Rectal smooth muscle tissue (tissue), 1 donor: ENCODE measurements around the gene C1QA.

Source experiments
- H3K27ac ChIP-seq: one replicate; pipeline ENCODE4 v1.7.0; 2013; ENCODE audit warnings: low read depth, low read length, inconsistent platforms
- H3K27me3 ChIP-seq: one replicate; pipeline ENCODE4 v1.7.0; 2013; ENCODE audit warnings: low read length; ENCODE audit not compliant: control insufficient read depth, insufficient read depth
- H3K36me3 ChIP-seq: one replicate; pipeline ENCODE4 v1.7.0; 2013; ENCODE audit warnings: low read length; ENCODE audit not compliant: control insufficient read depth, insufficient read depth
- H3K4me1 ChIP-seq: one replicate; pipeline ENCODE4 v1.7.0; 2013; ENCODE audit warnings: low read length; ENCODE audit not compliant: control insufficient read depth, insufficient read depth
- H3K4me3 ChIP-seq: one replicate; pipeline ENCODE4 v1.7.0; 2013; ENCODE audit warnings: low read length
- H3K9ac ChIP-seq: one replicate; pipeline ENCODE4 v1.7.0; 2013; ENCODE audit warnings: low read length

Gene C1QA, protein sequence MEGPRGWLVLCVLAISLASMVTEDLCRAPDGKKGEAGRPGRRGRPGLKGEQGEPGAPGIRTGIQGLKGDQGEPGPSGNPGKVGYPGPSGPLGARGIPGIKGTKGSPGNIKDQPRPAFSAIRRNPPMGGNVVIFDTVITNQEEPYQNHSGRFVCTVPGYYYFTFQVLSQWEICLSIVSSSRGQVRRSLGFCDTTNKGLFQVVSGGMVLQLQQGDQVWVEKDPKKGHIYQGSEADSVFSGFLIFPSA

DNA sequence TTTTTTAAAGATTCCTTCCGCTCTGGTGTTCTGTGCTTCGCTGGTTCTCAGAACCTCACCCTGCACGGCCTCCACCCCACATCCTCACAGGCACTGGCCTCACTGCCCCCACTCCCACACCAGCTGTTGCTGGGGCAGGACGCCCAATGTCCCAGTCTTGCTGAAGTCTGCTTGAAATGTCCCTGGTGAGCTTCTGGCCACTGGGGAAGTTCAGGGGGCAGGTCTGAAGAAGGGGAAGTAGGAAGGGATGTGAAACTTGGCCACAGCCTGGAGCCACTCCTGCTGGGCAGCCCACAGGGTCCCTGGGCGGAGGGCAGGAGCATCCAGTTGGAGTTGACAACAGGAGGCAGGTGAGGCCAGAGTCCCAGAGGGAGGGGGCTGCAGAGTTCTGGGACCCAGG, at the start of gene C1QA:
Gene C1QA, plus strand, starts transcription at position 276 of the 400 bp plus-strand sequence. CDS start 989 bp downstream, outside the sequence.
- Histone ChIP-seq H3K36me3 (no peaks in the 10 kb centered on the region), H3K4me1 (no peaks in the 10 kb centered on the region), H3K27me3 (no peaks in the 10 kb centered on the region), H3K4me3 (peak within 1 kb of the TSS; percentile 9), H3K9ac (no peak within 1 kb of the TSS), H3K27ac (no peak within 1 kb of the TSS)

DNA sequence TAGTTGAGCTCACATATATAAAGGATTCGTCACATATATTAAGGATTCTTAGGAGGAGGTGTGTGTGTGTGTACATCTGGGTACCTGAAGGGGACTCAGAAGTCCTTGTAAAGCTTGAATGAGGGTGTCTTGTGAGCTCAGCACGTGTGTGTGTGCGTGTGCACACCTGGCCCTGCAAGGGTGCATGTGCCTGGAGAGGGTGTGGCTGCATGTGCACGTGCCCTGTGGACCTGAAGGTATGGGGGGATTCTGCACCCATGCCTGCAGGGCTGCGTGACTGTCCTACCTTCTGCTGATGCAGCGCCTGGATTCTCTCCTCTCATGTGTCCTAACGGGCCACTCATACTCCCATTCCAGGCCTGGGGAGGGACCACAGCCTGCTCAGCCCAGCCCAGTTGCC, 49.2 kb upstream of the C1QA start:
- H3K27ac ChIP-seq = no peak overlapping the region
- H3K27me3 ChIP-seq = peaks cover 6% of the 10 kb centered on the region
- H3K4me3 ChIP-seq = no peak overlapping the region
- H3K4me1 ChIP-seq = no peaks in the 10 kb centered on the region
- H3K9ac ChIP-seq = no peak overlapping the region
- no peaks in the 10 kb centered on the region for H3K36me3 ChIP-seq

DNA sequence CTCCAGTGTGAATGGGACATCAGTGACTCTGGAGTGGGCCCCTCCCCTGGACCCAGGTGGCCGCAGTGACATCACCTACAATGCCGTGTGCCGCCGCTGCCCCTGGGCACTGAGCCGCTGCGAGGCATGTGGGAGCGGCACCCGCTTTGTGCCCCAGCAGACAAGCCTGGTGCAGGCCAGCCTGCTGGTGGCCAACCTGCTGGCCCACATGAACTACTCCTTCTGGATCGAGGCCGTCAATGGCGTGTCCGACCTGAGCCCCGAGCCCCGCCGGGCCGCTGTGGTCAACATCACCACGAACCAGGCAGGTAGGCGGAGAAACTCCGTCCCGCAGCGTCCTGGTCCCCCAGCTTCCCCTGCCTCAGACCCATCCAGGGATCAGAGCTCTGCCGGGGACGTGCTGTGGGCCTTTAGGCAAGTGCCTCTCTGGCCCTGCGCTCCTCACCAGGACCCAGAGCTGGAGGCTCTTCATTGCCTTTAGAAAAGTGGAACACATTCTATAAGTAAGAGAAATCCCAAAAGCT, 47.5 kb upstream of the C1QA start:
- H3K36me3 ChIP-seq = no peaks in the 10 kb centered on the region
- H3K4me1 ChIP-seq = no peaks in the 10 kb centered on the region
- no peak overlapping the region for H3K4me3 ChIP-seq

DNA sequence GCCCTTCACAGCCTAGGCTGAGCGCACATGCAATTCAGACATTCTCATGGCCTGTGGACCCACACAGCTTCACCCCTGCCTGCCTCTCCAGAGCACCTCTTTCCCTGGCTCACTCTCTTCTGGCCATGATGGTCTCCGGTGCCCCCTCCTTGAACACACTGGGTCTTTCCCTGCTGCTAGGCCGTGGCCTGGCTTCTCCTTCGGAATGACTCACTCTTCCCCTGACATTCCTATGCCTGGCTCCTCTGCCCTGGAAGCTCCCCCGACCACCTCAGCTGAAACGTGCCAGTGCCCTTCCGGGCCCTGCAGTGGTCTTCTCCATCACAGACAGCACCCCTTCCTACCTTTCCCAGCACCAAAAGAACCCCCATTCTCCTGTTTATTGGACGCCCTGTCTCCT, 44.9 kb upstream of the C1QA start:
- H3K36me3 ChIP-seq = no peaks in the 10 kb centered on the region
- H3K27ac ChIP-seq = no peak overlapping the region
- peaks cover 16% of the 10 kb centered on the region for H3K27me3 ChIP-seq
- no peaks in the 10 kb centered on the region for H3K4me1 ChIP-seq
- H3K4me3 ChIP-seq = no peak overlapping the region
- no peak overlapping the region for H3K9ac ChIP-seq

More for the DNA sequence above, 47.5 kb upstream of the C1QA start:
- Histone ChIP-seq H3K9ac (no peak overlapping the region), H3K27ac (no peak overlapping the region), H3K27me3 (peaks cover 12% of the 10 kb centered on the region)

DNA sequence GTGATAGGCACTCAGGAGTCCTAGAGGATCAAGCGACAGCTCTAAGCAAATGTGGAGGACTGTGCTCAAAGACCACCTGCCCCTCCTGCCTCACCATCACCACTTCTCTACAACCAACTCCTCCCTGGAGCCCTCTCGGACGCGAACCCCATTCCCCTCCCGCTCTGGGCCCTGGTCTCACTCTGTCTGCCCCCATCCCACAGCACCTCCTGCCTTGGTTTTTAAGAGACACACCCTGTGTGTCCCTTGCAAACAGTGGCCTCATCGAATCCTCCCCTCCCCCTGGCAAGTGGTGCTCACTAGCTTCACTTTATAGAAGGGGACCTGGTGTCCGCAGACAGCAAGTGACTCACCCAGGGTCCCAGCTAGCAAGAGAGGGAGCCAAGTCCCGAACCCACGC, 44.4 kb upstream of the C1QA start:
- H3K4me1 ChIP-seq = no peaks in the 10 kb centered on the region
- H3K27me3 ChIP-seq = peaks cover 16% of the 10 kb centered on the region
- no peaks in the 10 kb centered on the region for H3K36me3 ChIP-seq

DNA sequence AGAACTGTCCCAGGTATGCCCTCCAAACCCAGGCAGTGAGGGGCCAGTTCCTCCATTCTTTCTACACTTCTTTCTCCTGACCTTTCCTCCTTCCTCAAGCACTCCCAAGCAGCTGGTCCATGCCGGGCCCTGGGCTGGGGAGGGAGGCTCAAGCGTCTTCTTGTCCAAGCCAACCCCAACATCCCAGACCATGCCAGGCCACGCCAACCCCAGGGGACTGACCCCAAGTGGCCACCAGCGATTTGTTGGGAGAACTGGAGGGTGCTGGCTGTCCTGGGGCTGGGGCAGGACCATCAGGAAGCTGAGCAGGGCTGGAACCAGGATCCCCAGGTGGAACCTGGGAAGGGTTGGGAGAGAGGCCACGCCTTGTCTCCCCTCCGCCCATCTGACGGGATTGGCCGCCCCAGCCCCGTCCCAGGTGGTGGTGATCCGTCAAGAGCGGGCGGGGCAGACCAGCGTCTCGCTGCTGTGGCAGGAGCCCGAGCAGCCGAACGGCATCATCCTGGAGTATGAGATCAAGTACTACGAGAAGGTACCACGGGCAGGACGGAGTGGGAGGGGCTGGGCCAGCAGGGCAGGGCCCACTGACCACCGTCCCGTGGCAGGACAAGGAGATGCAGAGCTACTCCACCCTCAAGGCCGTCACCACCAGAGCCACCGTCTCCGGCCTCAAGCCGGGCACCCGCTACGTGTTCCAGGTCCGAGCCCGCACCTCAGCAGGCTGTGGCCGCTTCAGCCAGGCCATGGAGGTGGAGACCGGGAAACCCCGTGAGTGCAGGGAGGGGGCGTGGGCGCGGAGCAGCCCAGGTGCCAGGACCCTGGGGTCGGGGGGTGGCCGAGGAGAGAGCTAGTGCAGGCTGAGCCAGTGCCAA, 43.3 kb upstream of the C1QA start:
- H3K27ac ChIP-seq = no peak overlapping the region
- H3K27me3 ChIP-seq = peaks cover 16% of the 10 kb centered on the region
- no peak overlapping the region for H3K9ac ChIP-seq
- H3K4me3 ChIP-seq = no peak overlapping the region
- H3K36me3 ChIP-seq = no peaks in the 10 kb centered on the region
- no peaks in the 10 kb centered on the region for H3K4me1 ChIP-seq

More for the DNA sequence above, 44.4 kb upstream of the C1QA start:
- Histone ChIP-seq H3K9ac (no peak overlapping the region), H3K27ac (no peak overlapping the region), H3K4me3 (no peak overlapping the region)

DNA sequence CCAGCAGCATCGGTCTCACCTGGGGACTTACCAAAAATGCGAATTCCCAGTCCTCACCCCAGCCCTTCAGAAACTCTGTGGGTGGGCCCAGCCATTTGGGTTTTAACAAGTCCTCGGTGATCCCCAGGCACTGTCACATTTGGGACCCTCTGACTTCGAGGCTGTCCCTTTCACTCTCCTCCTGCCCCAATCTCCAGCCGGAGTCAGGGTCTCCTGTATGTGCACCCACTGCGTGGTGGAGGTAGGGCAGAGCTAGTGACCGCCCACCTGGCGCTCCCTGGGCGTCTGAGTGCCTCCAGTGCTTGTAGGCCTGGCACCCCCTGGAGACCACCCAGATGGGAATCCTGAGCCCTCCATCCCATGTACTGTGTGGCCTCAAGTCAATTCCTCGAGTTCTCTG, 42.0 kb upstream of the C1QA start:
- no peaks in the 10 kb centered on the region for H3K36me3 ChIP-seq
- no peak overlapping the region for H3K9ac ChIP-seq
- no peak overlapping the region for H3K4me3 ChIP-seq
- no peaks in the 10 kb centered on the region for H3K4me1 ChIP-seq
- peaks cover 17% of the 10 kb centered on the region for H3K27me3 ChIP-seq
- no peak overlapping the region for H3K27ac ChIP-seq

DNA sequence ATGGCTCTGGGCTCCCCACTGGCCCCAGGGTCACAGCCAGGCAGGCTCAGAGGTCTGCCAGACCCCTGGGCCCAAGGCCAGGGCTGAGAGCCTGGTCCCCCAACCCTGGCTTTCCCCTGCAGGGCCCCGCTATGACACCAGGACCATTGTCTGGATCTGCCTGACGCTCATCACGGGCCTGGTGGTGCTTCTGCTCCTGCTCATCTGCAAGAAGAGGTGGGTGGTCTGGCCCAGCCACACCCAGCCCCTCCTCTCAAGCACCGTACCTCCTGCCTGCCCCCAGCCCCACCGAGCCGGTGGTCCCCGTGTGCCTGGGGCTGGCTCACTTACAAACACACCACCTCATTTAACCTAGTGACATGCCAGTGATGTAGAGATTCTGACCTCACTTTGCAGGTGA, 41.3 kb upstream of the C1QA start:
- Histone ChIP-seq H3K36me3 (no peaks in the 10 kb centered on the region), H3K27ac (no peak overlapping the region), H3K4me3 (no peak overlapping the region), H3K4me1 (no peaks in the 10 kb centered on the region), H3K9ac (no peak overlapping the region), H3K27me3 (peaks cover 17% of the 10 kb centered on the region)

DNA sequence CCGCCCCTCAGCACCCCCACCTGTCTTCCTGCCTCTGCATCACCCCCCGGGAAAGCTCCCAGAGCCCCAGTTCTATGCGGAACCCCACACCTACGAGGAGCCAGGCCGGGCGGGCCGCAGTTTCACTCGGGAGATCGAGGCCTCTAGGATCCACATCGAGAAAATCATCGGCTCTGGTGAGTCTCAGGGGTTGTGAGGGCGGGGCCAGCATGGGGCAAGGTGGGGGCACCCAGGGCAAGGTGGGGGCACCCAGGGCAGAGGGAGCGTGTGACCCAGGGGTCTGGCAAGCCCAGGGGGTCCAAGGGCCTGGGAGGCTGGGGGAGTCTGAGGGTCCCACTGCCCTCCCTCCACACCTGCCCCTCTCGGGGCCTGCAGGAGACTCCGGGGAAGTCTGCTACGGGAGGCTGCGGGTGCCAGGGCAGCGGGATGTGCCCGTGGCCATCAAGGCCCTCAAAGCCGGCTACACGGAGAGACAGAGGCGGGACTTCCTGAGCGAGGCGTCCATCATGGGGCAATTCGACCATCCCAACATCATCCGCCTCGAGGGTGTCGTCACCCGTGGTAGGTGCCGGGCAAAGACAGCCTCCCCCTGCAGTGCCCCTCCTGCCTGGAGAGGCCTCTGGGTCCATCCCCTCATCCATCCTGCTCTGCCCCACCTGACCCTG, 39.0 kb upstream of the C1QA start:
- H3K9ac ChIP-seq = no peak overlapping the region
- no peak overlapping the region for H3K27ac ChIP-seq
- no peaks in the 10 kb centered on the region for H3K36me3 ChIP-seq
- peaks cover 13% of the 10 kb centered on the region for H3K27me3 ChIP-seq
- H3K4me3 ChIP-seq = no peak overlapping the region
- no peaks in the 10 kb centered on the region for H3K4me1 ChIP-seq

DNA sequence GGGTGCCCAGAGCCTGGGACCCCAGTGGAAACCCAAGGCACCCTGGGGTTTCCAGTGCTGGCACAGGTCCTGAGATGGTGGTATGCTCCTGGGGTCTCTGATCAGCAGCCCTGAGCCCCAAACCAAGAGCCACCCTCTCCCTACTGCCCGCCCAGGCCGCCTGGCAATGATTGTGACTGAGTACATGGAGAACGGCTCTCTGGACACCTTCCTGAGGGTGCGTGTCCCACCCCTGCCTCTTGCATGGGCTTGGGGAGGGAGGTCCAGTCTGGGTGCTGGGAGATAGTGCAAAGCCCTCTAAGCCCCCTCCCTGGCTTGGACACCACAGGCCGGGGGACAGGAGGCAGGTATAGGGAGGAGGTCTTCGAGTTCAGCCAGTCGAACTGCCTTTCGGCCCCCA, 38.4 kb upstream of the C1QA start:
- Histone ChIP-seq H3K9ac (no peak overlapping the region), H3K4me1 (no peaks in the 10 kb centered on the region), H3K27ac (no peak overlapping the region), H3K4me3 (no peak overlapping the region), H3K36me3 (no peaks in the 10 kb centered on the region), H3K27me3 (peaks cover 10% of the 10 kb centered on the region)

DNA sequence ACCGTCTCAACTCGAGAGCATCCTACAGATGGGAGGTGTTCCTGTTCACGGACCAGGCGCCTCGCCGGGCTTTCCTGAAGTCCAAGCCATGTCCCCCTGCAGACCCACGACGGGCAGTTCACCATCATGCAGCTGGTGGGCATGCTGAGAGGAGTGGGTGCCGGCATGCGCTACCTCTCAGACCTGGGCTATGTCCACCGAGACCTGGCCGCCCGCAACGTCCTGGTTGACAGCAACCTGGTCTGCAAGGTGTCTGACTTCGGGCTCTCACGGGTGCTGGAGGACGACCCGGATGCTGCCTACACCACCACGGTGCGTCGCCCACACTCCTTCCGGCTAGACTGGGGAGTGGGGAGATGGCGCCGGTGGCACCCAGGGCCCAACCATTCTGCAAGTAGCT, 37.7 kb upstream of the C1QA start:
- Histone ChIP-seq H3K4me1 (no peaks in the 10 kb centered on the region), H3K9ac (no peak overlapping the region), H3K4me3 (no peak overlapping the region), H3K36me3 (no peaks in the 10 kb centered on the region), H3K27ac (no peak overlapping the region), H3K27me3 (peaks cover 8% of the 10 kb centered on the region)

DNA sequence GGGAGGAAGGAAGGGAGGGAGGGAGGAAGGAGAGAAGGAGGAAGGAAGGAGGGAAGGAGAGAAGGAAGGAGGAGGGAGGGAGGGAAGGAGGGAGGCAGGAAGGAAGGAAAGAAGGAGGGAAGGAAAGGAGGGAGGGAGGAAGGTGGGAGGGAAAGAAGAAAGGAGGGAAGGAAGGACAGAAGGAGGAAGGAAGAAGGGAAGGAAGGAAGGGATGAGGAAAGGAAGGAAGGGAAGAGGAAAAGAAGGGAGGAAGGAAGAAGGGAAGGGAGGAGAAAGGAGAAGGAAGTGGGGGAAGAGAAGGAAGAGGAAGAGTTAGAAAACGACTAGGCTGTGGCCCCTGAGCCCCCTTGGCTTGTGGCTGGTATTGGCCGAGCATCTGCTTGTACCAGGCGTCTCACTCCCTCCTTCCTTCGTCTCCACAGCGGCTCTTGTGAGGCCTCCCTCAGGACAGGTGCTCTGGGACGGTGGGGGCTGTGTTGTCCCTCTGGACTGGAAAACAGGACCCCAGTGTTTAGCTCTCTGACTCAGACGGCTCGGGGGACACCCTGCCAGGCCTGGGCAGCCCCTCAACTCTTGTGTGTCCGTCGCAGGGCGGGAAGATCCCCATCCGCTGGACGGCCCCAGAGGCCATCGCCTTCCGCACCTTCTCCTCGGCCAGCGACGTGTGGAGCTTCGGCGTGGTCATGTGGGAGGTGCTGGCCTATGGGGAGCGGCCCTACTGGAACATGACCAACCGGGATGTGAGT, 36.2 kb upstream of the C1QA start:
- no peak overlapping the region for H3K4me3 ChIP-seq
- H3K27ac ChIP-seq = no peak overlapping the region
- H3K36me3 ChIP-seq = no peaks in the 10 kb centered on the region
- H3K9ac ChIP-seq = no peak overlapping the region
- peaks cover 4% of the 10 kb centered on the region for H3K27me3 ChIP-seq
- no peaks in the 10 kb centered on the region for H3K4me1 ChIP-seq
